IPS DF 6.9 (cell line): ENCODE results near the gene DNAAF8.

Source experiments
- DNase-seq: peaks from one replicate; pipeline ENCODE4 v3.0.0-alpha.2; 2013; ENCODE audit warnings: low read depth, low spot score
- H3K27ac ChIP-seq: one replicate; pipeline ENCODE4 v1.5.1; 2013; ENCODE audit warnings: low read length, control low read depth
- H3K27me3 ChIP-seq: 2 replicates; pipeline ENCODE4 v1.6.1; 2013; ENCODE audit warnings: mild to moderate bottlenecking, low read length; ENCODE audit not compliant: control insufficient read depth, insufficient read depth
- H3K36me3 ChIP-seq: 2 replicates; pipeline ENCODE4 v1.6.1; 2013; ENCODE audit warnings: low read length; ENCODE audit not compliant: control insufficient read depth, insufficient read depth
- H3K4me1 ChIP-seq: 2 replicates; pipeline ENCODE4 v1.6.1; 2013; ENCODE audit warnings: low read length; ENCODE audit not compliant: control insufficient read depth, insufficient read depth
- H3K4me3 ChIP-seq: 2 replicates; pipeline ENCODE4 v1.5.1; 2013; ENCODE audit warnings: mild to moderate bottlenecking, low read length
- H3K9me3 ChIP-seq: 2 replicates; pipeline ENCODE4 v1.6.1; 2013; ENCODE audit warnings: low read length, inconsistent platforms; ENCODE audit not compliant: control insufficient read depth, insufficient read depth
- WGBS: extraction: QIAGEN DNeasy Blood & Tissue Kit; methylation state at CpG from one replicate; pipeline ENCODE4 v1.1.7; 2013; ENCODE audit warnings: mixed read lengths, missing lambda C conversion rate; ENCODE audit not compliant: insufficient read length, insufficient coverage; 5-methylcytosine and 5-hydroxymethylcytosine counted together

DNAAF8 gene

DNA sequence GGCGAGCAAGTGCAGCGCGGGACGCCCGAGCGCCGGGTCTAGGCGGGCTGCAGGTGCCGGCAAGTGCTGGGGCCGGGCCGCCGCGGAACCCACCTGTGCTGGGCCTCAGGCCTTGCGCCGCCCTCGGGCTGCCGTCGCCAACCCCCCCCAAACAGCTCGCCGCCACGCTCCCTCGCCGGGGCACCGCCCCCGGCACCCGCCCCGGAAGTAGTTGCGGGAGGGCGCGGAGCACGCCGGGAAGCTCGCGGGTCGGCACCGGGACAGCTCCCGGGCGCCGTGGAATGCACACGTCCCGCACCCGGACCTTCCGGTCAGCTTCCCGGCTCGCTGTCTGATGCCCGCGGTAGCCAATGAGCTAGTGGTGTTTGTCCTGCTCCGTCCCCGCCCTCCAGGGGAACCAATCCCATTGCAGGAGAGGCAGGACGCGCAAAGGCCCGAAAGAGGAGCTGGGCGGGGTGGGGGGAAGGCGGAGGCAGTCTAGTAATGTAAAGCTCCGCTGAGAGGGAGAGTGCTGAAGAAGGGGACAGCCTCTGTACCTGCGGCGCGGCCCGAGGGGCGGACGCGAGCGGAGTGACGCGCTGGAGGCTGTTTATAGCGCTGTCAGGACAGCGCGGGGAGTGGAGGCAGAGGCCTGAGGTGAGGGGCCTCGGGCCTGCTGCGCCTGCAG, at the start of gene DNAAF8, which contains the start of gene ANKS3:
DNAAF8 (plus strand) TSS at position 475 of the 667 bp plus-strand sequence. CDS start 1,978 bp downstream, outside the sequence.
ANKS3 (minus strand) TSS at position 209 of the 667 bp plus-strand sequence. CDS start 4,122 bp downstream, outside the sequence.
- peak; percentile 90 for DNase-seq
- WGBS: no CpG with 5 or more reads among the region's 70 CpGs
- H3K4me1 ChIP-seq: no peaks in the 10 kb centered on the region
- no peaks in the 10 kb centered on the region for H3K9me3 ChIP-seq
- H3K36me3 ChIP-seq: no peaks in the 10 kb centered on the region
- H3K4me3 ChIP-seq: peak within 1 kb of the TSS; percentile 98
- no peaks in the 10 kb centered on the region for H3K27me3 ChIP-seq
- H3K27ac ChIP-seq: no peak within 1 kb of the TSS

DNA sequence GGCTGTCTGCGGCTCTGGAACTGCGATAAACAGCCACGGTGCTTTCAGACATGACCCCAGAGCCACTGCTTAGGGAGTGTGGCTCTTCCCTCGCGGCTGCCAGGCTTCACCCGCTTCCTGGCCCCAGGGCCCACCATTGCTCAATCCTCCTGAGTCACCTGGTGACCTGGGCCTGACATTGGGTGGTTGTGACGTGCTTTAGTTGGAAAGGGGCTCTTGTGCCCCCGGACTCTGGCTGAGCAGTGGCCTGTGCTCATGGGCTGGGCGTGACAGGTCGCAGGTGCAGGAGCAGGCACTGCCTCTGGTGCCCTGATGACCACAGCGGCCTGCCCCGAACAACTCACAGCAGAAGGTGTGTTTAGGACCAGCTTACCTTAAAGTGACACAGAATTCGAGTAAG, 49.6 kb upstream of the DNAAF8 start:
- H3K4me3 ChIP-seq: no peak overlapping the region
- H3K9me3 ChIP-seq: no peaks in the 10 kb centered on the region
- no peaks in the 10 kb centered on the region for H3K27me3 ChIP-seq
- no peak overlapping the region for H3K27ac ChIP-seq
- peaks cover 17% of the 10 kb centered on the region for H3K36me3 ChIP-seq
- H3K4me1 ChIP-seq: no peaks in the 10 kb centered on the region
- WGBS: no CpG with 5 or more reads among the region's 13 CpGs
- no peak for DNase-seq

DNA sequence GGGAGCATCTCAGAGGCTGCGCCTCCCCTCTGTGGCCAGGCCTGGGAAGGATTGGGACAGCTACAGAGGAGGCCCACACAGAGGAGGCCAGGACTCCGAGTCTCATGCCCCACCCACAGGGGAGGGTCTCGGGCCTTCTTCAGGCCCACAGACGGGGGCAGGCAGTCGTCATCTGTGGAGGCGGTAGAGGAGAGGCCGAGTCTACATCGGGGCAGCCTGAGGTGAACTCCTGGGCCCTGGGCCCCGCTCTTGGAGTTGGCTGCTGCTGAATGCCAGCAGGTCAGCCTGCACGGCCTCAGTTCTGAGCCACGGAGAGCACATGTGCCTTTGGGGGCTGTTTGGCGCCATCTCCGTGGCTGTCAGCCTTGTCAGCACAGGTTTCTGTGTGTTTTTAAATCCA, 49.0 kb upstream of the DNAAF8 start:
- Histone ChIP-seq H3K4me1 (no peaks in the 10 kb centered on the region), H3K9me3 (no peaks in the 10 kb centered on the region), H3K36me3 (peaks cover 15% of the 10 kb centered on the region), H3K4me3 (no peak overlapping the region), H3K27ac (no peak overlapping the region), H3K27me3 (no peaks in the 10 kb centered on the region)
- no CpG with 5 or more reads among the region's 13 CpGs for WGBS
- DNase-seq: no peak

DNA sequence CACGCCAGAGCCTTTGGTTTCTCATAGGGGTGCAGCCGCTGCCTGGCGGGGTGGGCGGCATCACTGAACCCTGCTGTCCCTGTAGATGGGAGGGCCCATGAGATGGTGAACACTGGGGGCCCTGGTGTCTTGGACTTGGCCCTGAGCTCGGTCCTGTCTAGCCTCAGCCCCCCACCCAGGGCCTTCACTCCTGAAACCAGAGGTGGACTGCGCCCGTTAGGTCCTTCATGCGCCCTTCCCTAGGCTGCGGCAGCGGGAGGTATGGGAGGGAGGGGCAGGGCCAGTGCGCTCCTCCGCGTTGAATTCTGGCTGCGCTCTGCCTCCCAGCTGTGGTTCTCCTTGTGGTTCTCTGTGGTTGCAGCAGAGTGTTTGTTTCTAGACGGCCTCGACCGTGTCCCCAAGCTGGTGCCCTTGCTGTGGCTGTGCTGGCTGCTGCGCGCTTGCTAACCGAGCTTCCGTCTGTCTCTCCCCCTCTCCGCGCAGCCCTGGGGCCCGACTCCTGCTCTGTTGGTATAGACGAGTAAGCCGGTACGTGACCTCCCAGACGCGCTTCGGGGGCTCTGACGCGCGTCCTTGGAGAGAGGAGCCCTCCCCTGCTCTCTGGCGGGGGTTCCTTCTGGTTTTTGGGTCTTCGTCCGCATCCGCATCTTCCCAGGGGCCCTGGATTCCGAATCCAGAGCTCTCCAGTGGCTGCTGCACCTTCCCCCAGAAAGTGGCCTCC, 48.4 kb upstream of the DNAAF8 start:
- Histone ChIP-seq H3K27ac (no peak overlapping the region), H3K36me3 (peaks cover 16% of the 10 kb centered on the region), H3K4me1 (no peaks in the 10 kb centered on the region), H3K27me3 (no peaks in the 10 kb centered on the region), H3K4me3 (no peak overlapping the region), H3K9me3 (no peaks in the 10 kb centered on the region)
- no CpG with 5 or more reads among the region's 38 CpGs for WGBS
- no peak for DNase-seq

DNA sequence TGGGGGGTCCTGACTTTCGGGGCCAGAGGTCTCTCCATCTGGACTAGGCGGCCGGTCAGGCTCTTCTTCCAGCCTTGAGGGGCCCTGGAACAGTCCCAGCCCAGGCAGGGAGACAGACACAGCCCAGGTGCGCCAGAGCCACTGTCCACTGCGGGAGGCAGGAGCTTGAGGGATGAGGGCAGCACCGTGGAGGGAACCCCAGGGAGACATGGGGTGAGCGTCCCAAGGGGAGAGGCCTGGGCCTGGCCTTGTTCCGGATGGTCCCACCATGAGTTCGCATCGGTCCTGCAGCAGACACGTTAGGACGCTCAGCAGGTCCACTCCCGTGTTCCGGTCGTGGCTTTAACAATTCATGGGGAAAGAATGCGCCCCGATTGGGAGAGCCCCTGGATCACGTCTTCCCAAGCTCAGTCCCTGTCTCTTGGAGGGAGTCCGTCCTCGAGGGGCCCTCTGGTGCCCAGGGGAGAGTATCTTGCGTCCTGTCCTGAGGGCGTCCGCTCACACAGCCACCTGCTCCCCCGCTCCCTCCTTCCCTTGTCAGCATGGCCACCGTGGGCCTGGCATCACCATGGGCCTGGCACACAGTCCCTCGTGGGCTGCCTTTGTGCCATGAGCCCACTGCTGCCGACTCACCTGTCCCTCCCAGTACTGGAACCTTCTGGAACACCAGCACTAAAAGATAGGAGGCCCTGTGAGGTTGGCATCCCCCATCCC, 47.7 kb upstream of the DNAAF8 start:
- Histone ChIP-seq H3K4me1 (no peaks in the 10 kb centered on the region), H3K27ac (no peak overlapping the region), H3K4me3 (no peak overlapping the region), H3K27me3 (no peaks in the 10 kb centered on the region), H3K9me3 (no peaks in the 10 kb centered on the region), H3K36me3 (peaks cover 16% of the 10 kb centered on the region)
- no peak for DNase-seq
- WGBS: no CpG with 5 or more reads among the region's 27 CpGs

DNA sequence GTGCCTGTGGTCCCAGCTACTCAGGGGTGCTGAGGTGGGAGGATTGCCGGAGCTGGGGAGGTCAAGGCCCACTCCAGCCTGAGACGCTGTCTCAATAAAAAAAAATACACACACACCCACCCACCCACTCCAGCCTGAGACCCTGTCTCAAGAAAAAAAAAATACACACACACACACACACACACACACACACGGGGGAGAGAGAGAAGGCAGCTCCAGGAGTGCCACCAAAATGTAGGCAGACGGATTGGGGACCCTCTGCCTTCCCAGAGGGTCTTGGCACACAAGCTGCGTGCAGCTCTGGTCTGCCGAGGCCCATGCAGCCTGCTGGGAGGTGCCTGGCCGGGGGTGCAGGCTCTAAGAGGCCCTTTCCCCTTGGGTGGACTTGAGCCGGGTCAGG, 46.9 kb upstream of the DNAAF8 start:
- no peaks in the 10 kb centered on the region for H3K4me1 ChIP-seq
- DNase-seq: no peak
- no peaks in the 10 kb centered on the region for H3K27me3 ChIP-seq
- peaks cover 16% of the 10 kb centered on the region for H3K36me3 ChIP-seq
- H3K4me3 ChIP-seq: no peak overlapping the region
- no peaks in the 10 kb centered on the region for H3K9me3 ChIP-seq
- H3K27ac ChIP-seq: no peak overlapping the region
- WGBS: no CpG with 5 or more reads among the region's 8 CpGs

DNA sequence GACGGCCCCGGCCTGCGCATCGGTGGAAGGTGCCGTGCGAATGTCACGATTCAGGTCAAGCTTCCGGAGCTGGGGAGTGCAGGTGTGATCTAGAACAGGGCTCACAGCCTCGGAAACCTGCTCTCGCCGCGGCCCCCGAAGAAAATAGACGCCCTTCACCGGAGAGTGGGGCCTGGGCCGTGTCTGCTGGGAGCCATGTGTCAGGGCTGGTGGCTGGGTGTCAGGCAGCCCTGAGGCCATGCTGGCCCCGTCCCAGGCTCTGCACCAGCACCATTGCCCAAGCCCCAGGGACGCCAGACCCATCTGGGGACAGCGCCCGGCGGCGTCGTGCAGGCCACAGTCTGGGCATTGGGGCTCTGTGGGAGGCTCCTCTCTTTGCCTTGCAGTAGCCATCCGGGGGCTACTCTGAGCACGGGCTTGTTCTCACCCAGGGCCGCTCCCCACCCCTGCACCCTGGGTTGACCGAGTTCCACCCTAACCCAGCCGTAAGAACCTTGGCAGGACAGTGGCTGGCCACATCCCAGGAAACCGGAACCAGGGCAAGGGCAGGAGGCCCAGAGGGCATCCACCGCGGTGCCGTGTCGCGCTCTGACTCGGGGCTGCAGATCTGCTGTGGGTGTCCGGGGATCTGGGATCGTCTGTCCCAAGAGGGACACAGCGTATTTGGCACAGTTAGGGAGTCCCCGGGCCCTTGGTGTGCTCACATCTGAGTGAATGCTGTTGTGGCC, 46.2 kb upstream of the DNAAF8 start:
- Histone ChIP-seq H3K36me3 (peaks cover 16% of the 10 kb centered on the region), H3K27me3 (no peaks in the 10 kb centered on the region), H3K9me3 (no peaks in the 10 kb centered on the region), H3K4me3 (no peak overlapping the region), H3K4me1 (no peaks in the 10 kb centered on the region), H3K27ac (no peak overlapping the region)
- WGBS: no CpG with 5 or more reads among the region's 39 CpGs
- no peak for DNase-seq

DNA sequence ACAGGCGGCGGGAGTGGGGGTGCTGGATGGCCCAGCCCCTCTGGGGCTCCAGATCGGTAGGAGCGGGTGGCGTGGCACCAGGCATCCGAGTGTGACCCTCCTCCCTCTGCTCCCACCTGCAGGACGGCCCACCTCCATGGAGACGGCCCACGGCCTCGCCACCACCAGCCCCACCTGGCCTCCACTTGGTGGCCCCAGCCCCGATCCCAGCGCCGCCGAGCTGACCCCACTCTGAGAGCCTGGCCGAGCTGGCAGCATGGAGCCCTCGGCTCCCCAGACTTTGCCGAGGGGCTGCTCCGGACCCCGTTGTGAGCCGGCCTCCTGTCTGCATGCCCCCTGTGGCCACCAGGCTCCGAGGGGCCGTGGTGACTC, 45.7 kb upstream of the DNAAF8 start:
- no peaks in the 10 kb centered on the region for H3K9me3 ChIP-seq
- H3K36me3 ChIP-seq: peaks cover 16% of the 10 kb centered on the region
- WGBS: no CpG with 5 or more reads among the region's 22 CpGs
- H3K27ac ChIP-seq: no peak overlapping the region
- H3K4me1 ChIP-seq: no peaks in the 10 kb centered on the region
- H3K4me3 ChIP-seq: no peak overlapping the region
- no peak for DNase-seq
- no peaks in the 10 kb centered on the region for H3K27me3 ChIP-seq

- Histone ChIP-seq H3K9me3 (no peaks in the 10 kb centered on the region), H3K36me3 (peaks cover 12% of the 10 kb centered on the region), H3K4me1 (no peaks in the 10 kb centered on the region), H3K27me3 (no peaks in the 10 kb centered on the region), H3K4me3 (no peak overlapping the region), H3K27ac (no peak overlapping the region)
- no peak for DNase-seq
- no CpG with 5 or more reads among the region's 21 CpGs for WGBS
Observed at GRCh38 chr16:4689091-4689671, 45.2 kb upstream of the DNAAF8 start.
